K562 (cell line): ENCODE measurements around the gene FHL1. TPM values are rescaled to one million over a fixed set of nuclear protein-coding genes. Genes with fewer than 3 reads are reported as not detected.

Experiments
- ATAC-seq: fragments of 200-7000 bp; cut with Tn5 transposase; 3 replicates; pipeline ENCODE4 v1.9.1; 2020; ENCODE audit warnings: moderate library complexity
- BruUV-seq: library from RNA; stranded (reverse); fragments of 400-500 nt; replicated peaks from 2 replicates; lab custom pipeline; 2021; lab: Mats Ljungman, UMichigan
- CTCF ChIA-PET: fragments of 300-600 bp; formaldehyde crosslinking; extraction: SDS; loops from one replicate; lab custom pipeline; 2021; ENCODE audit warnings: low intra/inter-chr PET ratio; lab: Yijun Ruan, JAX
- POLR2A ChIA-PET: fragments of 300-600, 350-650 bp; sonication (Branson Sonifier 250); formaldehyde crosslinking; extraction: SDS; loops from one replicate; lab custom pipeline; 2021; ENCODE audit warnings: antibody characterized with exemption, inconsistent platforms; lab: Yijun Ruan, JAX
- DNase-seq, 4 experiments: peaks; one replicate each; pipeline versions ENCODE4 v3.0.0 to v3.0.0-alpha.2; 2011 to 2018; ENCODE audit warnings: low spot score in 3 of 4, mixed read lengths in 3 of 4; ENCODE audit errors: extremely low read depth in 1 of 4
- FAIRE-seq: peaks from 2 replicates; lab custom pipeline; 2011; peaks lifted over from hg19 to GRCh38; lab: Jason Lieb, UNC
- H2AFZ ChIP-seq: 2 replicates; pipeline ENCODE4 v1.6.0; 2011; ENCODE audit warnings: low read depth, low read length, control low read depth, inconsistent platforms
- H3K27ac ChIP-seq: fragments of 200-600 bp; 3 replicates; pipeline ENCODE4 v1.8.0; 2011; ENCODE audit warnings: low read depth, mild to moderate bottlenecking, control low read depth, inconsistent platforms, low read length, moderate library complexity, mixed read lengths; ENCODE audit errors: extremely low read depth
- H3K27me3 ChIP-seq, 2 experiments: fragments of 300-600 bp in 1 of 2; 2 replicates in 1 of 2; 3 replicates in 1 of 2; pipeline versions ENCODE4 v1.6.0 to v1.8.0; 2011; ENCODE audit warnings: inconsistent platforms in 2 of 2, low read length in 2 of 2, mild to moderate bottlenecking in 1 of 2, mixed read lengths in 1 of 2, moderate library complexity in 1 of 2; ENCODE audit not compliant: control insufficient read depth in 2 of 2, insufficient read depth in 2 of 2
- H3K36me3 ChIP-seq: fragments of 300-600 bp; 3 replicates; pipeline ENCODE4 v1.8.0; 2011; ENCODE audit warnings: mild to moderate bottlenecking, low read length, inconsistent platforms; ENCODE audit not compliant: control insufficient read depth, insufficient read depth
- H3K4me1 ChIP-seq, 2 experiments: fragments of 200-600 bp in 1 of 2; replicated peaks in 1 of 2; 2 replicates in 1 of 2; 3 replicates in 1 of 2; pipeline versions ENCODE4 v1.5.1 to v1.8.0; 2011; ENCODE audit warnings: inconsistent platforms in 2 of 2, low read length in 2 of 2, mild to moderate bottlenecking in 1 of 2, mixed read lengths in 1 of 2, moderate library complexity in 1 of 2; ENCODE audit not compliant: control insufficient read depth in 2 of 2, insufficient read depth in 2 of 2
- H3K4me2 ChIP-seq: 2 replicates; pipeline ENCODE4 v1.6.1; 2011; ENCODE audit warnings: low read length, control low read depth, inconsistent platforms, mixed read lengths; ENCODE audit not compliant: insufficient read depth
- H3K4me3 ChIP-seq: fragments of 200-600 bp; sonication (generic), shearing (Covaris generic); 2 replicates; pipeline ENCODE4 v1.5.1; 2016; ENCODE audit warnings: control low read depth, inconsistent platforms
- H3K79me2 ChIP-seq: fragments of 200-600 bp; 3 replicates; pipeline ENCODE4 v1.8.0; 2011; ENCODE audit warnings: low read length, inconsistent platforms; ENCODE audit not compliant: control insufficient read depth, insufficient read depth
- H3K9ac ChIP-seq, 2 experiments: 2 replicates each; pipeline versions ENCODE4 v1.6.0 to v1.6.1; 2011; ENCODE audit warnings: low read depth in 2 of 2, low read length in 2 of 2, control low read depth in 1 of 2, inconsistent platforms in 1 of 2, mild to moderate bottlenecking in 1 of 2, mixed read lengths in 1 of 2; ENCODE audit not compliant: insufficient read depth in 1 of 2
- H3K9me1 ChIP-seq: one replicate; pipeline ENCODE4 v1.6.0; 2011; ENCODE audit warnings: inconsistent platforms, mild to moderate bottlenecking, low read length, moderate library complexity; ENCODE audit not compliant: control insufficient read depth, insufficient read depth
- H3K9me3 ChIP-seq: replicated peaks from 2 replicates; pipeline ENCODE4 v1.5.1; 2011; ENCODE audit warnings: low read depth, low read length, inconsistent platforms; ENCODE audit not compliant: control insufficient read depth, insufficient read depth
- H4K20me1 ChIP-seq: replicated peaks from 2 replicates; pipeline ENCODE4 v1.6.1; 2011; ENCODE audit warnings: low read length, inconsistent platforms, mixed read lengths; ENCODE audit not compliant: control insufficient read depth, insufficient read depth
- FOXJ2 ChIP-seq: fragments of 200-800 bp; sonication (Bioruptor generic); IDR thresholded peaks from 2 replicates; pipeline ENCODE4 v1.6.1; 2016; ENCODE audit warnings: missing genetic modification characterization, missing compliant biosample characterization
- RBFOX2 ChIP-seq: fragments of 200-400 bp; formaldehyde crosslinking; IDR thresholded peaks from 2 replicates; pipeline ENCODE4 v1.6.1; 2017; ENCODE audit warnings: low read depth, mild to moderate bottlenecking, low read length, moderate library complexity
- RBM17 ChIP-seq: fragments of 200-400 bp; formaldehyde crosslinking; IDR thresholded peaks from 2 replicates; pipeline ENCODE4 v1.6.1; 2017; ENCODE audit warnings: low read depth, mild to moderate bottlenecking, low read length, borderline replicate concordance
- SETDB1 ChIP-seq: IDR thresholded peaks from one replicate; pipeline ENCODE4 v1.6.1; 2012; ENCODE audit warnings: low read length, control low read depth, inconsistent platforms
- SMAD2 ChIP-seq: fragments of 150-350 bp; IDR thresholded peaks from 2 replicates; pipeline ENCODE4 v1.6.1; 2014; ENCODE audit warnings: low read depth, mild to moderate bottlenecking, low read length
- SMARCE1 ChIP-seq: fragments of 450-650 bp; IDR thresholded peaks from 2 replicates; pipeline ENCODE4 v1.7.1; 2016; ENCODE audit warnings: mild to moderate bottlenecking
- XRCC3 ChIP-seq: fragments of 450-650 bp; IDR thresholded peaks from 2 replicates; pipeline ENCODE4 v1.6.1; 2017; ENCODE audit warnings: mild to moderate bottlenecking, moderate library complexity
- ZNF133 ChIP-seq: fragments of 250-450 bp; sonication (Bioruptor Pico); IDR thresholded peaks from 2 replicates; pipeline ENCODE4 v1.4.0; 2020; ENCODE audit warnings: mild to moderate bottlenecking
- ZNF696 ChIP-seq: fragments of 250-450 bp; sonication (Bioruptor Pico); conservative IDR thresholded peaks from 2 replicates; pipeline ENCODE4 v1.4.0; 2020; ENCODE audit warnings: mild to moderate bottlenecking, moderate library complexity
- ZNF785 ChIP-seq: fragments of 250-450 bp; sonication (Bioruptor Pico); IDR thresholded peaks from 2 replicates; pipeline ENCODE4 v1.4.0; 2020; ENCODE audit warnings: mild to moderate bottlenecking
- WGBS: fragments of 100-300 bp; shearing (Covaris generic); methylation state at CpG from one replicate; pipeline ENCODE4 v1.1.6; 2016; ENCODE audit warnings: low coverage, mixed read lengths; ENCODE audit not compliant: insufficient coverage; ENCODE audit errors: missing lambda C conversion rate; 5-methylcytosine and 5-hydroxymethylcytosine counted together
- in situ Hi-C: fragments of 300-500 bp; cut with MboI; formaldehyde crosslinking; loops from 4 replicates; pipeline ENCODE4 v1.15.0; 2018; ENCODE audit warnings: inconsistent platforms, mixed read lengths
- intact Hi-C: fragments of 100-400 bp; cut with micrococcal nuclease; formaldehyde crosslinking; loops from 2 replicates; pipeline ENCODE4 v1.14.2; 2022
- polyA plus RNA-seq, 8 experiments: library from polyadenylated mRNA; depleted of rRNA in 4 of 8; stranded (reverse) in 5 of 8; unstranded in 3 of 8; fragments of >200 nt; fragmentation: Nextera tagmentation in 2 of 8; fragmentation: Illumina TruSeq in 1 of 8; extraction: Ambion mirVana in 2 of 8; extraction: Trizol in 1 of 8; gene quantifications; 2 replicates each; pipeline versions ENCODE4 v1.2.1 to v1.2.3, GENCODE V29; 2011 to 2014; ENCODE audit warnings: inconsistent platforms in 1 of 8, missing spikeins in 1 of 8
- total RNA-seq, 7 experiments: library from RNA; depleted of rRNA in 6 of 7; stranded (reverse); fragments of >200 nt in 6 of 7; fragmentation: Illumina TruSeq in 2 of 7; extraction: Trizol in 2 of 7; gene quantifications; 2 replicates each; pipeline versions ENCODE4 v1.2.1 to v1.2.3, GENCODE V29; 2011 to 2021; ENCODE audit warnings: low replicate concordance in 1 of 7
- TF ChIP-seq, protein P1 (sequence below): fragments of 250-450 bp; sonication (Bioruptor Pico); IDR thresholded peaks from 2 replicates; pipeline ENCODE4 v1.5.1; 2021; ENCODE audit warnings: mild to moderate bottlenecking
- TF ChIP-seq, protein P2 (sequence below): fragments of 450-650 bp; conservative IDR thresholded peaks from 2 replicates; pipeline ENCODE4 v1.6.1; 2016; ENCODE audit warnings: missing genetic modification characterization, low read depth, mild to moderate bottlenecking, control low read depth, missing compliant biosample characterization
- TF ChIP-seq, protein P3 (sequence below): fragments of 200-800 bp; sonication (Bioruptor generic); IDR thresholded peaks from 2 replicates; pipeline ENCODE4 v1.6.1; 2017; ENCODE audit warnings: missing genetic modification characterization, missing compliant biosample characterization

FHL1 gene
- total and polyA plus RNA-seq, 9 of the 15 experiments (the other 6 are each of a cell fraction or from before 2014, with no cell fraction given) = 0.03 to 3.0 (median 0.13) TPM; not detected in 1

DNA sequence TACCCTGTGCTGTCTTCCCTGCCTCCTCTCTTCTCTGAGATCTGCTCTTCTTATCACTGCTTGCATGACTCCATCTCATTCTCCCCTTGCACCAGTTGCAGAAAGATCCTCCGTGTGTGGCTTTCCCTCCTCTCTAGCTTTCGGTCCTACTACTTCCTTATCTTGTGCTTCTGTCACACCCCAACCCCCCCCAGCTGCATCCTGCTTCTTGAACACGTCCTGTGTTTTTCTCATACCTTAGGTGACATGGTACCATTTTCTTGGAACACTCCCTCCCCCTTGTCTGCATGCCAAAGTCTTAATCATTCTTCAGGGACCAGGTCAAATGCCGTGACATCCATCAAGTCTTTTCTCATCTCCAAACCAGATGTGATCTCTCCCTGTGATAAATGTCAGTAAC lies 46.4 kb downstream of the FHL1 start:
- BruUV-seq = no TSS peak
- POLR2A ChIA-PET = no interaction called here

DNA sequence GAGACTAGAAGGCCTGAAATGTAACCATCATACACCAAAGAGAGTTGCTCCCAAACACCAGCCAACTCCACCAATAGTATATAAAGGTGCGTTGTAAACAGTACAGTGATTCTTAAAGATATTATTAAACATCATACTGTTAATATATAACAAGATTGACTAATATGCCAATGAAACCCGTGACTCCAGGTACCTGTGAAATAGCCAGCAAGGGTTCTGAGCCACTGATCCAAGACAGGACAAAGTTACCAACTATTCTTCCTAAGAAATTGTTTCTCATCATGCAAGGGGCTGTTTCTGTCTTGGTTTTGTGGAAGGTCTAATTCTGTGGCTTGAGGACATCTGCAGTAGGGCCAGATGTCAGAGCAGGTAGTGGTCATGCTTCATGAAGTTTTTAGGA lies 47.2 kb downstream of the FHL1 start:
- in situ Hi-C loops = no loop called here
- no peak overlapping the region for H2AFZ ChIP-seq
- POLR2A ChIA-PET = no interaction called here
- H3K79me2 ChIP-seq = no peaks in the 10 kb centered on the region
- DNase-seq (no peak), ATAC-seq (no peak), FAIRE-seq (no peak)
- no peak overlapping the region for H3K27ac ChIP-seq
- no peaks in the 10 kb centered on the region for H4K20me1 ChIP-seq
- H3K36me3 ChIP-seq = no peaks in the 10 kb centered on the region
- 0% methylated on average over 2 of the region's 2 CpGs for whole genome bisulfite sequencing
- H3K9me1 ChIP-seq = no peaks in the 10 kb centered on the region
- CTCF ChIA-PET = no interaction called here
- no peak overlapping the region for H3K9ac ChIP-seq
- no peaks in the 10 kb centered on the region for H3K4me1 ChIP-seq
- no TSS peak for BruUV-seq
- intact Hi-C loops = no loop called here
- H3K4me3 ChIP-seq = no peak overlapping the region
- H3K9me3 ChIP-seq = no peaks in the 10 kb centered on the region
- H3K4me2 ChIP-seq = no peak overlapping the region
- H3K27me3 ChIP-seq = peaks cover 0 to 18% of the 10 kb centered on the region in 2 experiments; a peak in 4 of 5 replicates
- TF ChIP-seq SMARCE1 = no peak
- no peak for TF ChIP-seq RBFOX2
- no peak for TF ChIP-seq RBM17
- TF ChIP-seq, protein P1, sequence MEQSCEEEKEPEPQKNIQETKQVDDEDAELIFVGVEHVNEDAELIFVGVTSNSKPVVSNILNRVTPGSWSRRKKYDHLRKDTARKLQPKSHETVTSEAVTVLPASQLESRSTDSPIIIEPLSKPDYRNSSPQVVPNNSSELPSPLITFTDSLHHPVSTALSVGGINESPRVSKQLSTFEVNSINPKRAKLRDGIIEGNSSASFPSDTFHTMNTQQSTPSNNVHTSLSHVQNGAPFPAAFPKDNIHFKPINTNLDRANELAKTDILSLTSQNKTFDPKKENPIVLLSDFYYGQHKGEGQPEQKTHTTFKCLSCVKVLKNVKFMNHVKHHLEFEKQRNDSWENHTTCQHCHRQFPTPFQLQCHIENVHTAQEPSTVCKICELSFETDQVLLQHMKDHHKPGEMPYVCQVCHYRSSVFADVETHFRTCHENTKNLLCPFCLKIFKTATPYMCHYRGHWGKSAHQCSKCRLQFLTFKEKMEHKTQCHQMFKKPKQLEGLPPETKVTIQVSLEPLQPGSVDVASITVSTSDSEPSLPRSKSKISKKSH = no peak
- TF ChIP-seq XRCC3 = no peak
- TF ChIP-seq ZNF696 (CRISPR knock-in tag) = no peak
- TF ChIP-seq, protein P2, sequence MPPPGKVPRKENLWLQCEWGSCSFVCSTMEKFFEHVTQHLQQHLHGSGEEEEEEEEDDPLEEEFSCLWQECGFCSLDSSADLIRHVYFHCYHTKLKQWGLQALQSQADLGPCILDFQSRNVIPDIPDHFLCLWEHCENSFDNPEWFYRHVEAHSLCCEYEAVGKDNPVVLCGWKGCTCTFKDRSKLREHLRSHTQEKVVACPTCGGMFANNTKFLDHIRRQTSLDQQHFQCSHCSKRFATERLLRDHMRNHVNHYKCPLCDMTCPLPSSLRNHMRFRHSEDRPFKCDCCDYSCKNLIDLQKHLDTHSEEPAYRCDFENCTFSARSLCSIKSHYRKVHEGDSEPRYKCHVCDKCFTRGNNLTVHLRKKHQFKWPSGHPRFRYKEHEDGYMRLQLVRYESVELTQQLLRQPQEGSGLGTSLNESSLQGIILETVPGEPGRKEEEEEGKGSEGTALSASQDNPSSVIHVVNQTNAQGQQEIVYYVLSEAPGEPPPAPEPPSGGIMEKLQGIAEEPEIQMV (tag) = no peak
- no peak for TF ChIP-seq ZNF133
- no peak for TF ChIP-seq FOXJ2 (tag)
- TF ChIP-seq SETDB1 = no peak
- TF ChIP-seq SMAD2 = no peak

More for the DNA sequence above, 46.4 kb downstream of the FHL1 start:
- Histone ChIP-seq H2AFZ (no peak overlapping the region), H3K9me1 (no peaks in the 10 kb centered on the region), H3K4me3 (no peak overlapping the region), H3K4me2 (no peak overlapping the region), H3K9me3 (no peaks in the 10 kb centered on the region), H3K36me3 (no peaks in the 10 kb centered on the region), H3K9ac (no peak overlapping the region), H3K27me3 (peaks cover 0 to 17% of the 10 kb centered on the region in 2 experiments; a peak in 4 of 5 replicates), H3K4me1 (no peaks in the 10 kb centered on the region), H3K27ac (no peak overlapping the region), H3K79me2 (no peaks in the 10 kb centered on the region), H4K20me1 (no peaks in the 10 kb centered on the region)
- intact Hi-C loops (no loop called here), in situ Hi-C loops (no loop called here)
- TF ChIP-seq ZNF785 (CRISPR knock-in tag) = no peak
- TF ChIP-seq, protein P3, sequence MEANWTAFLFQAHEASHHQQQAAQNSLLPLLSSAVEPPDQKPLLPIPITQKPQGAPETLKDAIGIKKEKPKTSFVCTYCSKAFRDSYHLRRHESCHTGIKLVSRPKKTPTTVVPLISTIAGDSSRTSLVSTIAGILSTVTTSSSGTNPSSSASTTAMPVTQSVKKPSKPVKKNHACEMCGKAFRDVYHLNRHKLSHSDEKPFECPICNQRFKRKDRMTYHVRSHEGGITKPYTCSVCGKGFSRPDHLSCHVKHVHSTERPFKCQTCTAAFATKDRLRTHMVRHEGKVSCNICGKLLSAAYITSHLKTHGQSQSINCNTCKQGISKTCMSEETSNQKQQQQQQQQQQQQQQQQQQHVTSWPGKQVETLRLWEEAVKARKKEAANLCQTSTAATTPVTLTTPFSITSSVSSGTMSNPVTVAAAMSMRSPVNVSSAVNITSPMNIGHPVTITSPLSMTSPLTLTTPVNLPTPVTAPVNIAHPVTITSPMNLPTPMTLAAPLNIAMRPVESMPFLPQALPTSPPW (CRISPR knock-in tag) = peak; percentile 32; the same call in 1 of the 2 replicates
- FAIRE-seq (no peak), DNase-seq (peak in 1 of 4 experiments; percentile 13), ATAC-seq (no peak)
- CTCF ChIA-PET = no interaction called here
- WGBS = 0% methylated on average over 4 of the region's 4 CpGs
